Smooth muscle cell (in vitro differentiated cells): ENCODE measurements around the gene VPS39. TPM values are rescaled to one million over a fixed set of nuclear protein-coding genes. Genes with fewer than 3 reads are reported as not detected.
A peak's percentile ranks its signal among the peaks of the same experiment; 100 is the strongest.

Source experiments
- DNase-seq: peaks from one replicate; lab custom pipeline; 2025; ENCODE audit not compliant: unreplicated experiment; lab: John Stamatoyannopoulos, UW
- H2AFZ ChIP-seq: fragments of 200-600 bp; sonication (generic); 2 replicates; pipeline ENCODE4 v1.6.0; 2016; ENCODE audit warnings: antibody characterized with exemption, low read depth, mild to moderate bottlenecking
- H3F3A ChIP-seq: fragments of 200-600 bp; sonication (generic); 2 replicates; pipeline ENCODE4 v1.6.0; 2017; ENCODE audit warnings: antibody characterized with exemption, low read depth
- H3K27ac ChIP-seq: fragments of 200-600 bp; sonication (generic); 2 replicates; pipeline ENCODE4 v1.5.1; 2016; ENCODE audit warnings: low read depth, mild to moderate bottlenecking
- H3K27me3 ChIP-seq: fragments of 200-600 bp; sonication (generic); 2 replicates; pipeline ENCODE4 v1.6.1; 2016; ENCODE audit warnings: low read depth, mild to moderate bottlenecking
- H3K36me3 ChIP-seq: fragments of 200-600 bp; sonication (generic); 2 replicates; pipeline ENCODE4 v1.5.1; 2016; ENCODE audit warnings: low read depth
- H3K4me1 ChIP-seq: fragments of 200-600 bp; sonication (generic); 2 replicates; pipeline ENCODE4 v1.5.1; 2016; ENCODE audit warnings: low read depth
- H3K4me2 ChIP-seq: fragments of 200-600 bp; sonication (generic); 2 replicates; pipeline ENCODE4 v1.6.0; 2016; ENCODE audit warnings: mild to moderate bottlenecking
- H3K4me3 ChIP-seq: fragments of 200-600 bp; sonication (generic); 2 replicates; pipeline ENCODE4 v1.5.1; 2016; ENCODE audit warnings: mild to moderate bottlenecking
- H3K79me2 ChIP-seq: fragments of 200-600 bp; sonication (generic); 2 replicates; pipeline ENCODE4 v1.6.0; 2016; ENCODE audit warnings: low read depth, mild to moderate bottlenecking
- H3K9ac ChIP-seq: fragments of 200-600 bp; sonication (generic); 2 replicates; pipeline ENCODE4 v1.6.0; 2016; ENCODE audit warnings: low read depth
- H3K9me3 ChIP-seq: fragments of 200-600 bp; sonication (generic); replicated peaks from 2 replicates; pipeline ENCODE4 v1.5.1; 2016; ENCODE audit warnings: low read depth
- H4K20me1 ChIP-seq: fragments of 200-600 bp; sonication (generic); 2 replicates; pipeline ENCODE4 v1.6.0; 2016; ENCODE audit warnings: low read depth
- WGBS: methylation state at CpG from one replicate; pipeline ENCODE4 v1.1.7; 2016; ENCODE audit warnings: low lambda C conversion rate; 5-methylcytosine and 5-hydroxymethylcytosine counted together
- polyA plus RNA-seq: library from polyadenylated mRNA; unstranded; fragments of >200 nt; fragmentation: Nextera tagmentation; extraction: Ambion mirVana; gene quantifications from 2 replicates; pipeline ENCODE4 v1.2.1, GENCODE V29; 2016
- total RNA-seq: library from RNA; depleted of rRNA; stranded (reverse); fragments of >200 nt; gene quantifications from 2 replicates; pipeline ENCODE4 v1.2.3, GENCODE V29; 2014
- TF ChIP-seq, protein P1 (sequence below): fragments of 200-600 bp; sonication (generic); IDR thresholded peaks from 2 replicates; pipeline ENCODE4 v1.5.1; 2017; ENCODE audit warnings: borderline replicate concordance, mild to moderate bottlenecking, antibody characterized with exemption; ENCODE audit not compliant: insufficient read depth, poor library complexity, severe bottlenecking

Gene VPS39
- total and polyA plus RNA-seq, 2 experiments from 2014 or later, result 35.0 to 41.2 TPM

DNA sequence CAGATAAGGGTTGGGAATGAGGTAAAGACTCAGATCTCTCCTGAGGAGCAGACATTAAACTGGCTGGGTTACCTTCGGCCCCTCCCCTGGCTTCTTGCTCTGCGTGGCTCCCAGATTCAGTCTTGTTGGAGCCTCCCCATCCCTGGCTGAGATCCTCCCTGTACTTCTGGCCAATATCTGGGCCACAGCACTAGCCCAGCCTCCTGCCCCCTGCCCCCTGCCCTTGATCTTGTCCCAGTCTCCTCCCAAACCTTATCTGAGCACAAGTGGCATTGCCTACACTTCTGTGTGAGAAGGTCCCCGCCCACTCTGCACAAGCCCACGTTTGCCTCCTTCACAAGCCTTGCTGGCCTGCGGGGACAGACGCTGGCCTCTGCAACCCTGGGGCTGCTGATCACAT is 68.5 kb downstream of the VPS39 start:
- TF ChIP-seq, protein P1, sequence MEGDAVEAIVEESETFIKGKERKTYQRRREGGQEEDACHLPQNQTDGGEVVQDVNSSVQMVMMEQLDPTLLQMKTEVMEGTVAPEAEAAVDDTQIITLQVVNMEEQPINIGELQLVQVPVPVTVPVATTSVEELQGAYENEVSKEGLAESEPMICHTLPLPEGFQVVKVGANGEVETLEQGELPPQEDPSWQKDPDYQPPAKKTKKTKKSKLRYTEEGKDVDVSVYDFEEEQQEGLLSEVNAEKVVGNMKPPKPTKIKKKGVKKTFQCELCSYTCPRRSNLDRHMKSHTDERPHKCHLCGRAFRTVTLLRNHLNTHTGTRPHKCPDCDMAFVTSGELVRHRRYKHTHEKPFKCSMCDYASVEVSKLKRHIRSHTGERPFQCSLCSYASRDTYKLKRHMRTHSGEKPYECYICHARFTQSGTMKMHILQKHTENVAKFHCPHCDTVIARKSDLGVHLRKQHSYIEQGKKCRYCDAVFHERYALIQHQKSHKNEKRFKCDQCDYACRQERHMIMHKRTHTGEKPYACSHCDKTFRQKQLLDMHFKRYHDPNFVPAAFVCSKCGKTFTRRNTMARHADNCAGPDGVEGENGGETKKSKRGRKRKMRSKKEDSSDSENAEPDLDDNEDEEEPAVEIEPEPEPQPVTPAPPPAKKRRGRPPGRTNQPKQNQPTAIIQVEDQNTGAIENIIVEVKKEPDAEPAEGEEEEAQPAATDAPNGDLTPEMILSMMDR, result no peak
- Histone ChIP-seq H4K20me1 (no peaks in the 10 kb centered on the region), H3K9me3 (no peaks in the 10 kb centered on the region), H3K27me3 (peaks cover 8% of the 10 kb centered on the region), H2AFZ (no peak overlapping the region), H3K4me1 (no peaks in the 10 kb centered on the region), H3K79me2 (no peaks in the 10 kb centered on the region), H3K9ac (no peak overlapping the region), H3K36me3 (no peaks in the 10 kb centered on the region), H3K4me3 (no peak overlapping the region), H3F3A (no peaks in the 10 kb centered on the region), H3K4me2 (no peak overlapping the region), H3K27ac (no peak overlapping the region)
- no peak for DNase-seq
- WGBS, result 77% methylated on average over 6 of the region's 6 CpGs

DNA sequence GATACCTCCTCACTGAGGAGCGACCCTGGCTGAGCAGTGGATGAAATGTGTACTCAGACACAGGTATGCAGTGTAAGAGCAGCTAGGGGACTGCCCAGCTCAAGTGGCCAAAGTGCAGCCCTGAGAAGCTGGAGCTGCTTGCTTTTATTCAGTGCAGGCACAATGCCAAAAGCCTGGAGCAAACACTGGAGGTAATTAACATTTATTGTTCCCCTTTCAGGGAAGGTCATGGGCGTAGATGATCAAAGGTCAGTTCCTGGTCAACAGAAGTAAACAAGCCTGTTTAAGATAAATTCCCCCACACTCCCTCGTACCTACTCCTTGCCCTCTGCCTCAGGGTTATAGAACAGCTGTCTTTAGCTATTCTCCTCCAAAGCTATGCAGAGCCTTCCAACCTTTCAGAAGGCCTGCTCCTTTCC is 69.1 kb downstream of the VPS39 start:
- Histone ChIP-seq H4K20me1 (no peaks in the 10 kb centered on the region), H3K27ac (no peak overlapping the region), H3K9me3 (no peaks in the 10 kb centered on the region), H3K27me3 (peaks cover 3% of the 10 kb centered on the region), H3F3A (no peaks in the 10 kb centered on the region), H3K9ac (no peak overlapping the region), H3K36me3 (no peaks in the 10 kb centered on the region), H3K4me2 (no peak overlapping the region), H3K4me1 (no peaks in the 10 kb centered on the region), H3K4me3 (no peak overlapping the region), H3K79me2 (no peaks in the 10 kb centered on the region), H2AFZ (no peak overlapping the region)
- 86% methylated on average over 3 of the region's 3 CpGs for WGBS
- no peak for DNase-seq
- TF ChIP-seq, protein P1, result no peak

DNA sequence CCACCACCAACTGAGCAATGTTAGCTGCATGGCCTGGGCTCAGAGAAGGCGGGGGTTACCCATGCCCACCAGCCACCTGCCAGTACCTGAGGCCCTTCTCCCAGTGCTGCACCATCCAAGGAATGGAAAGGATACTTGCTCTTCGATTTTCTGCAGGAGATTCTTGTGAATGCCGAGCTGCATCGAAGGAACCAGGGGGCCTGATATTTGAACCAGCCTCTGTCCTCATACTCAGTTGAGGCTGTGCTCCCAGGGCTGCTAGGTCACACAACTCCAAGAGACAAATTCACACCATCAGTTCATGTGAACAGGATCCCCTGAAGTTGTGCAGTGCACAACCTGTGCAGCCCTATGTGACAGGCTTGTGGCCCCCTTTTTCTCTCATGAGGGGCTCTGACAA is 69.7 kb downstream of the VPS39 start:
- H3K9me3 ChIP-seq, result no peaks in the 10 kb centered on the region
- no peaks in the 10 kb centered on the region for H3K79me2 ChIP-seq
- no peak overlapping the region for H3K4me3 ChIP-seq
- H2AFZ ChIP-seq, result no peak overlapping the region
- DNase-seq, result no peak
- no peak overlapping the region for H3K27ac ChIP-seq
- H3K4me1 ChIP-seq, result no peaks in the 10 kb centered on the region
- no peak overlapping the region for H3K4me2 ChIP-seq
- WGBS, result 80% methylated on average over 4 of the region's 4 CpGs
- no peaks in the 10 kb centered on the region for H3F3A ChIP-seq
- no peaks in the 10 kb centered on the region for H3K36me3 ChIP-seq
- H4K20me1 ChIP-seq, result no peaks in the 10 kb centered on the region
- H3K27me3 ChIP-seq, result no peaks in the 10 kb centered on the region
- no peak overlapping the region for H3K9ac ChIP-seq
- TF ChIP-seq, protein P1, result no peak

GRCh38 chr15:42137461-42138261 is 70.4 kb downstream of the VPS39 start:
- Histone ChIP-seq H3K36me3 (no peaks in the 10 kb centered on the region), H3K9me3 (no peaks in the 10 kb centered on the region), H3K79me2 (no peaks in the 10 kb centered on the region), H3K27ac (no peak overlapping the region), H3K4me2 (no peak overlapping the region), H3K4me1 (no peaks in the 10 kb centered on the region), H3F3A (no peaks in the 10 kb centered on the region), H2AFZ (no peak overlapping the region), H3K9ac (no peak overlapping the region), H3K4me3 (no peak overlapping the region), H3K27me3 (no peaks in the 10 kb centered on the region), H4K20me1 (no peaks in the 10 kb centered on the region)
- TF ChIP-seq, protein P1, result peak; percentile 55
- 39% methylated on average over 11 of the region's 11 CpGs for WGBS
- DNase-seq, result no peak
